HG03039 (cell line): ENCODE data around the gene RBMS1.

Experiments
- ATAC-seq: cut with Tn5 transposase; IDR thresholded peaks from one replicate; pipeline ENCODE4 v1.9.1; 2021; ENCODE audit warnings: mild to moderate bottlenecking, moderate library complexity; ENCODE audit not compliant: unreplicated experiment

Gene RBMS1

DNA sequence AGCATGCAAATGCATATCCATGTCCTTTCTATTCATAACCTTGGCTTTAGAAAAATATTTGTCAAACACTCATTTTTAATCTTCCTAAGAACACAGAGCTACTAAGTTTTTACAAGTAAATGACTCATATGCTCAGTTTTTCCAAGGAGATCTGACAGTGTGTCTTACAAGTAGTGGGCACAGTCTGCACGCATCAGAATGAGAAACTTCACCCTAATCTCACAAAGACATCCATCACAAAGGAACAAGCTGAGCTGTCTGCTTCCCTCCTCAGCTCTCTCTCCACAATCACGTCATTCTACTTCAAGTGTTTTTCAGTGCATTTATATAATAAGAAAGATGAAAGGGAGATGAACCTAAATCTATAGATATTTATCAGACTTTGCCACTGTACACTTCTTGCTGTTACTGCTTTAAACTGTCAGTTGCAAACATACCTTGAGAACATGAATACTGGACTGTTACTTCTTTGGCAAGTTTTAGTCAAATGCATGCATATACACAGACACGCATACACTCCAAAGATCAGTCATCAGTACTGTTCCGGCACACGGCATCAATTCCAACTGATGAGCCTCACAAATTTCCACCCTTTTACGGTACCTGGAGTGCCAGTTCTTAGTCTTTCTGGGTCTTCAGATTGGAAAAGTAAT, 75.7 kb downstream of the RBMS1 start:
- no peak for ATAC-seq

- ATAC-seq, result no peak
Observed at GRCh38 chr2:160415991-160416390, 77.6 kb downstream of the RBMS1 start.

DNA sequence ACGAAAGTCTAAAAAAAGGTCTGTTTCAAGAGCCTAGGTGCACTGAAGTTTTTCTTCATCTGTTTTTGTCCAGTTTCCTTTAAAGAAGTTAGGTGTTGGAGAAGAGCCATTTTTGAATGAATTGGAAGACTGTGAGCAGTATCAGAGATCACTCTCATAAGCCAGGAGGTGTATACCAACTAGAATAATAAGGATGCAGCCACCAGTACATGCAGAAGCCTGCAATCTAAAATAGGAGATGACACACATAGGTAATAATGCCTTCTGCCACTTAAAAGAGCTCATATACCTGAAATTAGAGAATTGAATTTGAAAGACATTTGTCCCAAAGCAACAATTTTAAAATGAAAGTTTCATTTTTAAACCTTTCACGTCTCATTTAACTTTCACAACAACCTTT, 81.7 kb downstream of the RBMS1 start:
- ATAC-seq, result no peak

DNA sequence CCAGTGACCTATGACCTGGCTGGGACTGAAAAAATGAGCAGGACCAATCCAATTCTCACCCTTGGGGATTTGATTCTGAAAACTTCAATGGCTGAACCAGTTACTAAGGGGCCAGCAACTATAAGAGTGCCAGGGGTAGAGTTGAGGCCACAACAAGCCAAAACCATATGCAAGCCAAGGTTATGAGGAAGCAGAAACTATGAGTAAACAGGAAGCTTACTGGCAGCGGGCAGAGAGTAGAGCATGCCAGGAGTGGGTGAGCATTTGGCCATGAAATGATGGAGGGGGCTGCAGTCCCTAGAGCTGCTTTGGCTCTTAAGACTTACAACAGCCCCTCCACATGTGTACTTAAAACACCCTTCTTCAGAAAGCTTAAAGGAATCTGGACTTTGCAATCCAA, 82.4 kb downstream of the RBMS1 start:
- ATAC-seq, result no peak

DNA sequence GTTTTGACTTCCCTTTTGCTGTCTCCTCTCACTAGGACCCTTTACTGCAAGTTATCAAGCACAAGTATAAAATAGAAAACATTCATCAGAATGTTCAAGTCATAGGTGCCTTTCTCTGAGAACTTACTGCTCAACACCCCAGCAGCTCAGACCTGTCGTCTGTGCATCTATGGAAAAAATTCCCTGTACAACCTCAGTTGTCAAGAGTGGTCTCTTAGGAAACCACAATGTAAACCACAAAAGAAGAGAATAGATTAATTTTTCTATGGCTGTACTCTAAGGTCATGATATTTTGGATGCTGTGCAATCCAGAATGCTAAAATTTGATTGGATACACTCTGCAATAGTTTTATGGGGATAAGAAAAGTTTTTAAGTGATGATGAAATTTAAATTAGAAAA, 84.1 kb downstream of the RBMS1 start:
- ATAC-seq, result no peak

GRCh38 chr2:160408959-160409291, 84.7 kb downstream of the RBMS1 start:
- ATAC-seq, result no peak

- no peak for ATAC-seq
Observed at GRCh38 chr2:160408173-160408958, 85.2 kb downstream of the RBMS1 start.

DNA sequence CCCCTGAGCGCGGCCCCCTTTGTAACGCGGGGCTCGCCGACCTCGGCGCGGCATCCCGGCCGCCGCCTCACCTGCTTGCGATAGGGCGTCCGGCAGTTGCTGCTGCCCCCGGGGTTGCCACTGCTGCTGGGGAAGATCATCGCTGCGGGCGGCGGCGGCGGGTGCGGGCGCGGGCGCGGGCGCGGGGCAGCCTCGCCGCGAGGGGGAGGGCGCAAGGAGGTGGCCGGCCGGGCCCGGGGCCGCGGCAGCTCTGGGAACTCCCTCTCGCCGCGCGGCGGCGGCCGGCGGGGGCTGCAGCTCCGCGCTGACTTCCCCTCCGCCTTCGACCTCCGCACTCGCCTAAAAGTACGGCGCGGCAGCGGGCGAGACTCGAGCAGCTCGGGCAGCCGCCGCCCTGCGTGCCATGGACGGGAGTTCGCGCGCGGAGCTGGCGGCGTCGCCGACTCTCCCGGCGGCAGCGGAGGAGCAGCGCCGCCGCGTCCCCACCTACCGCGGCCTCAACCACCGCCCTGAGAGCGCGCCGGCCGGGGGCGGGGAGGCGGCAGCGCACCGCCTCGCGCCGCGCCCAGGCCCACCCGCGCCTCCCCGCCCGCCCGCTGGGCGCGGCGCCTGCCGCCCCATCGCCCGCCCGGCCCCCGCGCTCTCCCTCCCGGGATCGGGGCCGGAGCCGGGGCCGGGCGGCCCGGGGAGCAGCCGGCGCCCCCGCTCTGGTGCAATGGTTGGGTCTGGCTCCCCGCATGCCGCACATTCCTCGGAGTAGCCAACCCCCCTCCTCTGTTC, 86.0 kb downstream of the RBMS1 start:
- ATAC-seq, result peak; percentile 52

- peak; percentile 44 for ATAC-seq
Observed at GRCh38 chr2:160406591-160407392, 86.8 kb downstream of the RBMS1 start.

- no peak for ATAC-seq
Observed at GRCh38 chr2:160405077-160405867, 88.3 kb downstream of the RBMS1 start.

DNA sequence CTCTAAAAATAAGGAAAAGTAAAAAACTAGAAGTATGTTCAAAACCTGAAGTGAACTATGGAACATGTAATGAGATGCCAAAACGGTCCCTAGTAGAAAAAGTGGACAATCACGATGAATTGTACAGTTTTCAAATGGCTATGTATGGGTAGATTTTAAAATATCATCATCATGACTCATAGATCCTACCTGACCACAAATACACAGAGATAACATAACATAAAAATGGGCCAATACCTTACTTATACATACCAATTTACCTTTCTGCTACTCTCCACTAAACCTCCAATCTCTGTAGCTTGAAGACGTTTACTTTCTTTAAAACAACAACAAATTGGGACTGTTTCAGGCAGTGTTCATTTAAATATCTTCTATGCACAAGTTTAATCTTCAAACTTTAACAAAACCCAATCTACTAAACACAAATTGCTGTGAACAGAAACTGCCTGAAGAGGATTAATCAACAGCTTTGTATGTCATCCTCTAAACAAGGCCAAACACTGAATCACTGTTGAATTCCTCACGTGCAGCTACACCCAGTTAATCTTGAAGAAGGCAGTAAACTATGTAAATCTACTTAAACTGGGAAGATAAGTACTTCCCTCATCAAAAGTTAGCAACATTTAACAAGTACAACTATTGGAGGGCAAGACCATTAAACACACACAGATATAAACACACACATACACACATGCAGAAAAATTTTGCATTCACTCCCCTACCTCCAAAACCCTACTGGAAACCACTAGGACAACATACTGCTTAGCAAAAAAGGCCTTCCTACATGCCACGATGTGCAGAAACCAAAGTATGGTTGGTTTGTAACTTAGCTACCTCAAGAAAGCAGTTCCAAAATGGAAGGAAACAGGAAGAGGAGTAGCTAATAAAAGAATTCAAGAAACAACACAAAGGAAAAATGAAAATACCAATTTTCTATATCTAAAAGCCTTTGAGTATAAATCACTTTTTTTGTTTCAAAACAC, 90.3 kb downstream of the RBMS1 start:
- no peak for ATAC-seq

DNA sequence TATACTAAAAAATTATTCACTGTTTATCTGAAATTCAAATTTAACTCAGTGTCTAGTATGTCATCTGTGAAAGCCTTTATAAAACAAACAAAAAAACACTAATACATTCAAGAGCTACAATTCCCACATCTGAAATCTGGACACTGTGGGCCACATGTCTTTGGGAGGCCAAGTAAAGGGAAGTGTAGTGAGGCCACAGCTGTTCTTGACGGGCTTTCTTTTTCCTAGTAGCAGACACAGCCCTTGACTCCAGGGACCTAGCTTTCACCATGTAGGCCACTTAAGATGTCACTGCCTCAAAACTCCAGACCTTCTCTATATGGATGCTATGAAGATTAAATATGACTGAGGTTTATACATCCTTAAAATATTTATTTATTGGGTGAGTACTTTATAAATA, 91.1 kb downstream of the RBMS1 start:
- no peak for ATAC-seq

GRCh38 chr2:160401895-160402294, 91.7 kb downstream of the RBMS1 start:
- ATAC-seq, result no peak

DNA sequence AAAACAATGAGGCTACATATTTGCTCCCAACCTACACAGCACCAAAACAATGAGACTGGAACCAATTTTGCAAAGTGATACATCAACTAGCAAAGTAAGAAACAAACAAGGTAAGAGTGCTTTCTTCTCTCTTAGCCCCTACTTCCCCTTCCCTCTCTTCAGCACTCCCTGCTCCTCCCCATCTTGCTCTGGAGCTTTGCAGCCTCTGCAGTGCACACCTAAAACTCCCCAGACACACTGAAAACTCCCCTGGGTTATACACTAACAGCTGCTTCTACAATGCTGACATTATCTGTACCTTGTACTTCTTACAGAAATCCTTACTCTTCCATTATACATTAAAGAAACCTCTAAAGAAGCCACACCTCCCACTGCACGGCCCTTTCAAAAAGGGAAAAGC, 93.7 kb downstream of the RBMS1 start:
- ATAC-seq, result no peak

DNA sequence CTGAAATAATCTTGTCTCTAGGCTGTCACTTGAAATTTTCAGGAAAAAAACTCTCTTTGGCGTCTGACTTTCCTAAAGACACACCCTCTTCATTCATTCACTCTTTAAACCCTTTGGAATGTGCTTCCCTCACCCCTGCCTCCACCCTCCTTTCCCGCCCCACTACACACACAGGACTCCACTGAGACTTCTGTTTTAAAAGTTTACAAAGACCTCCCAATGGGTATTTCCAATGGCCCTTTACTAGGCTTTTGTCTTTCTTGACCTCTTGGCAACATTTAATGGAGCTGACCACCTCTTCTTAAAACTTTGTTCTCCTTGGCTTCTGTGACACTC, 96.1 kb downstream of the RBMS1 start:
- ATAC-seq, result no peak

DNA sequence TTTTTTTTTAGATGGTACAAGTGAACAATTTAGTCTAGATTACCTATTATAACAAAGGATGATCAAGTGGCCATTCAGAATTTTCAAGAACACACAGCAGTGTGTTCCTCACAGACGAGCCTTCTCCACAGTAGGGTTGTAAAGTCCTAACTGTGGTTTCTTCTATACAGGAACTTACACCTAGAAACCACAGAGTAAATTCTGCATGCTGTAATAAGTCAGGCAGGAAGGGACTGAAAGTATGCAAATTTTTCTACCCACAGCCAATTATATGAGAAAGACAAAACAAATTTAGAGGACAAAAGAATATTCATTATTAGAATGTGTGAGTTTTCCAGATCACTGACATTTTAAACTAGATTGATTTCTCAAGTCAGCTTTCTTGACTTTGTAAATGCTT, 99.5 kb downstream of the RBMS1 start:
- peak; percentile 95 for ATAC-seq

GRCh38 chr2:160392201-160392600, 101.4 kb downstream of the RBMS1 start:
- no peak for ATAC-seq

DNA sequence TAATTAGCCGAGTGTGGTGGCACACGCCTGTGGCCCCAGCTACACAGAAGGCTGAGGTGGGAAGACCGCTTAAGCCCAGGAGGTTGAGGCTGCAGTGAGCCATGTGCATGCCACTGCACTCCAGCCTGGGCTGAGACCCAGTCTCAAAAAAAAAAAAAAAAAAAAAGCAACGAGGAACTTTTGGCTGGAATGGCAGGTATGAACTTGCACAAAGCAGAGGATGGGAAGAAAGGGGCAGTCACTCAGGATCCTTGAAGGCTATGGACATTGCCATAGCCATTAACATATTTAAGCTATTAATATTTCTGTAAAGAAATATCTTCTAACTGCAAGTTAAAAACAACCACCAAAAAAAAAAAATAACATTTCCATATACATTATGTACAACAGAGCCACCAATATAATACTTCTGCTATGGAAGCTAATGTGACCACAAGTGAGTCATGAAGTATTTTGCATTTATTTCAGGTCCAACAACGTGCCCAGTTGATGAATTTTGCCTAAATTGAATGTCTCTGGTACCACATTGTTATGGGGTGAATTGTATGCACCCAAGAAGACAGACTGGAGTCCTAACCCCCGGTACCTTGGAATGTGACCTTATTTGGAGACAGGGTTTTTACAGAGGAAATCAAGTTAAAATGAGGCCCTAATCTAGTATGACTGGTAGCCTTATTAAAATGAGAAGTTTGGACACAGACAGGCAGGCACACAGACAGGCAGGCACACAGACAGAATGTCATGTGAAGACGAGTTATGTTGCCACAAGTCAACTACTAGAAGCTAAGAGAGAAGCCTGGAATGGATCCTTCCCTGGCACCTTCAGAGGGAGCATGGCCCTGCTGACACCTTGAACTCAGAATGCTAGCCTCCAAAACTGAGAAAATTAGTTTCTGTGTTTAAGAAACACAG, 102.8 kb downstream of the RBMS1 start:
- ATAC-seq, result no peak
